HepG2 (cell line): Measurements from ENCODE around the gene ANKRD31.

Experiments used
- CCAR2 ChIP-seq: fragments of 200-400 bp; formaldehyde crosslinking; optimal IDR thresholded peaks from 2 replicates; pipeline ENCODE3; 2018; ENCODE audit warnings: low read depth, mild to moderate bottlenecking, low read length, moderate library complexity
- CTCF ChIP-seq: sonication (generic); formaldehyde crosslinking; IDR thresholded peaks from 2 replicates; pipeline ENCODE4 v1.5.0; 2020; ENCODE audit warnings: mild to moderate bottlenecking, missing genetic modification reagents, moderate library complexity
- GABPA ChIP-seq, 2 experiments: IDR thresholded peaks; 2 replicates each; pipeline ENCODE4 v1.6.1; 2011 to 2016; ENCODE audit warnings: low read depth in 2 of 2, low read length in 1 of 2, missing biosample characterization in 1 of 2, missing genetic modification characterization in 1 of 2
- MZF1 ChIP-seq: sonication (generic); formaldehyde crosslinking; IDR thresholded peaks from 2 replicates; pipeline ENCODE4 v1.8.1; 2023; ENCODE audit warnings: mild to moderate bottlenecking, missing genetic modification reagents, borderline replicate concordance
- NCOA2 ChIP-seq: sonication (generic); formaldehyde crosslinking; IDR thresholded peaks from 2 replicates; pipeline ENCODE4 v1.8.0; 2022; ENCODE audit warnings: inconsistent platforms
- NCOR1 ChIP-seq: fragments of 200-600 bp; sonication (generic); IDR thresholded peaks from 2 replicates; pipeline ENCODE4 v1.7.0; 2017; ENCODE audit warnings: antibody characterized with exemption, low read length, borderline replicate concordance
- NFIB ChIP-seq: sonication (generic); formaldehyde crosslinking; IDR thresholded peaks from 2 replicates; pipeline ENCODE4 v1.9.0; 2021; ENCODE audit warnings: missing genetic modification reagents, mild to moderate bottlenecking, borderline replicate concordance
- RBFOX2 ChIP-seq: fragments of 200-400 bp; formaldehyde crosslinking; IDR thresholded peaks from 2 replicates; pipeline ENCODE4 v1.6.1; 2017; ENCODE audit warnings: low read depth, mild to moderate bottlenecking, low read length
- STAT6 ChIP-seq: sonication (generic); formaldehyde crosslinking; IDR thresholded peaks from 2 replicates; pipeline ENCODE4 v1.4.0; 2020; ENCODE audit warnings: missing genetic modification reagents, mild to moderate bottlenecking, borderline replicate concordance
- ZNF75D ChIP-seq: sonication (generic); formaldehyde crosslinking; IDR thresholded peaks from 2 replicates; pipeline ENCODE4 v1.8.1; 2023; ENCODE audit warnings: missing genetic modification reagents, mild to moderate bottlenecking, borderline replicate concordance
- ZNF772 ChIP-seq: sonication (generic); formaldehyde crosslinking; IDR thresholded peaks from 2 replicates; pipeline ENCODE4 v1.5.0; 2020; ENCODE audit warnings: mild to moderate bottlenecking, missing genetic modification reagents
- TF ChIP-seq, protein P1 (sequence below): sonication (generic); formaldehyde crosslinking; IDR thresholded peaks from 2 replicates; pipeline ENCODE4 v1.4.0; 2020; ENCODE audit warnings: missing genetic modification reagents
- TF ChIP-seq, protein P2 (sequence below), 2 experiments: fragments of 450-650 bp in 1 of 2; sonication (generic) in 1 of 2; formaldehyde crosslinking in 1 of 2; IDR thresholded peaks; 2 replicates each; pipeline versions ENCODE4 v1.6.1 to v1.8.0; 2016 to 2022; ENCODE audit warnings: antibody characterized with exemption in 1 of 2, mild to moderate bottlenecking in 1 of 2, missing genetic modification reagents in 1 of 2
- TF ChIP-seq, protein P3 (sequence below): IDR thresholded peaks from 2 replicates; pipeline ENCODE4 v1.6.1; 2018; ENCODE audit warnings: missing genetic modification reagents

DNA sequence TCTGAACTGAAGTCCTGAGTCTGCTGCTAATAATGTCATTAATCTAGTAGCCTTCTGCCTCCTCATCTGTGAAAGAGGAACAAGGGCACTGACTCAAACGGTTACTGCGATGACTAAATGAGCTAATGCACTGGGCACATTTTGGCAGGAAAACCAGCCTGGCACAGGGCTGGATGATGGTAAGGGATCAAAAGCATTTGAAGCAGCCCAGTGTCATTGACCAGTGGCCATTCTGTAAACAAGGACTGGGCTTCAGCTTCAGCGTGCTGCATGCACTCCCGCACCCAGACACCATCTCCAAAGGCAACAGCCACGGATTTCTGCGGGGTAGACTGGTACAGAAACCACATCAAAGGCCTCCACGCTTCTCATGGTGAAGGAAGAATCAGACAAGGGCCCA is 192.3 kb downstream of the ANKRD31 start:
- TF ChIP-seq, protein P1, sequence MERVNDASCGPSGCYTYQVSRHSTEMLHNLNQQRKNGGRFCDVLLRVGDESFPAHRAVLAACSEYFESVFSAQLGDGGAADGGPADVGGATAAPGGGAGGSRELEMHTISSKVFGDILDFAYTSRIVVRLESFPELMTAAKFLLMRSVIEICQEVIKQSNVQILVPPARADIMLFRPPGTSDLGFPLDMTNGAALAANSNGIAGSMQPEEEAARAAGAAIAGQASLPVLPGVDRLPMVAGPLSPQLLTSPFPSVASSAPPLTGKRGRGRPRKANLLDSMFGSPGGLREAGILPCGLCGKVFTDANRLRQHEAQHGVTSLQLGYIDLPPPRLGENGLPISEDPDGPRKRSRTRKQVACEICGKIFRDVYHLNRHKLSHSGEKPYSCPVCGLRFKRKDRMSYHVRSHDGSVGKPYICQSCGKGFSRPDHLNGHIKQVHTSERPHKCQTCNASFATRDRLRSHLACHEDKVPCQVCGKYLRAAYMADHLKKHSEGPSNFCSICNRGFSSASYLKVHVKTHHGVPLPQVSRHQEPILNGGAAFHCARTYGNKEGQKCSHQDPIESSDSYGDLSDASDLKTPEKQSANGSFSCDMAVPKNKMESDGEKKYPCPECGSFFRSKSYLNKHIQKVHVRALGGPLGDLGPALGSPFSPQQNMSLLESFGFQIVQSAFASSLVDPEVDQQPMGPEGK, result no peak
- TF ChIP-seq NCOA2 (CRISPR knock-in tag), result no peak
- no peak for TF ChIP-seq STAT6
- no peak for TF ChIP-seq ZNF75D (CRISPR knock-in tag)
- no peak for TF ChIP-seq GABPA (IDR thresholded peaks at IDR 0.05; ENCODE audit: low read depth, low read length)
- TF ChIP-seq GABPA (CRISPR knock-in tag; IDR thresholded peaks at IDR 0.05; ENCODE audit: low read depth), result no peak
- no peak for TF ChIP-seq NFIB (CRISPR knock-in tag)
- TF ChIP-seq CTCF, result no peak
- no peak for TF ChIP-seq NCOR1
- TF ChIP-seq CCAR2, result no peak
- no peak for TF ChIP-seq ZNF772 (CRISPR knock-in tag)
- TF ChIP-seq RBFOX2, result no peak
- TF ChIP-seq, protein P2, sequence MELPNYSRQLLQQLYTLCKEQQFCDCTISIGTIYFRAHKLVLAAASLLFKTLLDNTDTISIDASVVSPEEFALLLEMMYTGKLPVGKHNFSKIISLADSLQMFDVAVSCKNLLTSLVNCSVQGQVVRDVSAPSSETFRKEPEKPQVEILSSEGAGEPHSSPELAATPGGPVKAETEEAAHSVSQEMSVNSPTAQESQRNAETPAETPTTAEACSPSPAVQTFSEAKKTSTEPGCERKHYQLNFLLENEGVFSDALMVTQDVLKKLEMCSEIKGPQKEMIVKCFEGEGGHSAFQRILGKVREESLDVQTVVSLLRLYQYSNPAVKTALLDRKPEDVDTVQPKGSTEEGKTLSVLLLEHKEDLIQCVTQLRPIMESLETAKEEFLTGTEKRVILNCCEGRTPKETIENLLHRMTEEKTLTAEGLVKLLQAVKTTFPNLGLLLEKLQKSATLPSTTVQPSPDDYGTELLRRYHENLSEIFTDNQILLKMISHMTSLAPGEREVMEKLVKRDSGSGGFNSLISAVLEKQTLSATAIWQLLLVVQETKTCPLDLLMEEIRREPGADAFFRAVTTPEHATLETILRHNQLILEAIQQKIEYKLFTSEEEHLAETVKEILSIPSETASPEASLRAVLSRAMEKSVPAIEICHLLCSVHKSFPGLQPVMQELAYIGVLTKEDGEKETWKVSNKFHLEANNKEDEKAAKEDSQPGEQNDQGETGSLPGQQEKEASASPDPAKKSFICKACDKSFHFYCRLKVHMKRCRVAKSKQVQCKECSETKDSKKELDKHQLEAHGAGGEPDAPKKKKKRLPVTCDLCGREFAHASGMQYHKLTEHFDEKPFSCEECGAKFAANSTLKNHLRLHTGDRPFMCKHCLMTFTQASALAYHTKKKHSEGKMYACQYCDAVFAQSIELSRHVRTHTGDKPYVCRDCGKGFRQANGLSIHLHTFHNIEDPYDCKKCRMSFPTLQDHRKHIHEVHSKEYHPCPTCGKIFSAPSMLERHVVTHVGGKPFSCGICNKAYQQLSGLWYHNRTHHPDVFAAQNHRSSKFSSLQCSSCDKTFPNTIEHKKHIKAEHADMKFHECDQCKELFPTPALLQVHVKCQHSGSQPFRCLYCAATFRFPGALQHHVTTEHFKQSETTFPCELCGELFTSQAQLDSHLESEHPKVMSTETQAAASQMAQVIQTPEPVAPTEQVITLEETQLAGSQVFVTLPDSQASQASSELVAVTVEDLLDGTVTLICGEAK (IDR thresholded peaks at IDR 0.05), result no peak
- TF ChIP-seq, protein P2 (CRISPR knock-in tag; IDR thresholded peaks at IDR 0.05), result no peak
- TF ChIP-seq MZF1, result no peak
- TF ChIP-seq, protein P3, sequence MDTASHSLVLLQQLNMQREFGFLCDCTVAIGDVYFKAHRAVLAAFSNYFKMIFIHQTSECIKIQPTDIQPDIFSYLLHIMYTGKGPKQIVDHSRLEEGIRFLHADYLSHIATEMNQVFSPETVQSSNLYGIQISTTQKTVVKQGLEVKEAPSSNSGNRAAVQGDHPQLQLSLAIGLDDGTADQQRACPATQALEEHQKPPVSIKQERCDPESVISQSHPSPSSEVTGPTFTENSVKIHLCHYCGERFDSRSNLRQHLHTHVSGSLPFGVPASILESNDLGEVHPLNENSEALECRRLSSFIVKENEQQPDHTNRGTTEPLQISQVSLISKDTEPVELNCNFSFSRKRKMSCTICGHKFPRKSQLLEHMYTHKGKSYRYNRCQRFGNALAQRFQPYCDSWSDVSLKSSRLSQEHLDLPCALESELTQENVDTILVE (CRISPR knock-in tag), result no peak
